ENCODE measurements around the gene AP1S2.
"Not testable (repeated sequence)": the region's sequence is repeated elsewhere in the genome, so short reads cannot be mapped to it uniquely, and the experiment has no call there.

AP1S2 gene

GRCh38 chrX:15854712-15855567, at the start of gene AP1S2:
AP1S2 (minus strand) TSS chrX:15854813; CDS start chrX:15852524, 2,289 bp downstream.
- peak; percentile 94 to 98 for DNase-seq

- DNase-seq: peak in 1 of 2 donors; percentile 33
Measured at GRCh38 chrX:15903186-15903681, 48.6 kb upstream of the AP1S2 start.

- DNase-seq: no peak
Measured at GRCh38 chrX:15895334-15895733, 40.7 kb upstream of the AP1S2 start.

GRCh38 chrX:15894724-15895123, 40.1 kb upstream of the AP1S2 start:
- no peak for DNase-seq

- no peak for DNase-seq
Measured at GRCh38 chrX:15890463-15890862, 35.9 kb upstream of the AP1S2 start.

- no peak for DNase-seq
Measured at GRCh38 chrX:15888062-15888461, 33.4 kb upstream of the AP1S2 start.

GRCh38 chrX:15883540-15883863, 28.9 kb upstream of the AP1S2 start:
- no peak for DNase-seq

- peak in 1 of 2 donors; percentile 39 for DNase-seq
Measured at GRCh38 chrX:15882704-15883539, 28.3 kb upstream of the AP1S2 start.

GRCh38 chrX:15881381-15881897, 26.8 kb upstream of the AP1S2 start:
- DNase-seq: no peak

GRCh38 chrX:15877914-15878313, 23.3 kb upstream of the AP1S2 start:
- DNase-seq: not testable (repeated sequence)

GRCh38 chrX:15877380-15877779, 22.8 kb upstream of the AP1S2 start:
- no peak for DNase-seq

GRCh38 chrX:15874672-15875071, 20.1 kb upstream of the AP1S2 start:
- DNase-seq: no peak

- DNase-seq: no peak
Measured at GRCh38 chrX:15873566-15873965, 19.0 kb upstream of the AP1S2 start.

GRCh38 chrX:15870310-15870709, 15.7 kb upstream of the AP1S2 start:
- DNase-seq: no peak

GRCh38 chrX:15869695-15870094, 15.1 kb upstream of the AP1S2 start:
- DNase-seq: no peak

GRCh38 chrX:15866147-15866546, 11.5 kb upstream of the AP1S2 start:
- DNase-seq: no peak

GRCh38 chrX:15864629-15865028, 10.0 kb upstream of the AP1S2 start:
- no peak for DNase-seq

- DNase-seq: no peak
Measured at GRCh38 chrX:15864023-15864422, 9.4 kb upstream of the AP1S2 start.

GRCh38 chrX:15860921-15861320, 6.3 kb upstream of the AP1S2 start:
- no peak for DNase-seq

- no peak for DNase-seq
Measured at GRCh38 chrX:15858051-15858450, 3.4 kb upstream of the AP1S2 start.

GRCh38 chrX:15856636-15857035, 2.0 kb upstream of the AP1S2 start:
- DNase-seq: no peak

- DNase-seq: no peak
Measured at GRCh38 chrX:15856222-15856587, 1.6 kb upstream of the AP1S2 start.

GRCh38 chrX:15855568-15856221, 1.1 kb upstream of the AP1S2 start:
- no peak for DNase-seq

Measured in CD4-positive, alpha-beta T cell treated with Interleukin-1 beta for 1 hour (primary cell).